PC-9 (cell line): Measurements from ENCODE around the gene HSD17B10. TPM values are rescaled to one million over a fixed set of nuclear protein-coding genes. Genes with fewer than 3 reads are reported as not detected.
"Not testable (repeated sequence)": the region's sequence is repeated elsewhere in the genome, so short reads cannot be mapped to it uniquely, and the experiment has no call there.

ENCODE experiments used
- BruUV-seq: library from RNA; stranded (reverse); fragments of 400-500 nt; replicated peaks from 2 replicates; lab custom pipeline; 2021; lab: Mats Ljungman, UMichigan
- CTCF ChIA-PET: fragments of 300-600 bp; sonication (Branson Sonifier 250); formaldehyde crosslinking; loops from one replicate; lab custom pipeline; 2022; ENCODE audit warnings: antibody characterized with exemption; lab: Charles Lee
- POLR2A ChIA-PET: fragments of 300-600 bp; sonication (Branson Sonifier 250); formaldehyde crosslinking; loops from one replicate; lab custom pipeline; 2022; ENCODE audit warnings: antibody characterized with exemption; ENCODE audit not compliant: unreplicated experiment; lab: Charles Lee
- DNase-seq, 2 experiments: peaks; one replicate each; pipeline versions ENCODE4 v3.0.0 to v3.0.0-alpha.2; 2015 to 2022; ENCODE audit warnings: mixed read lengths in 1 of 2
- H2AFZ ChIP-seq: fragments of 200-600 bp; sonication (generic); 2 replicates; pipeline ENCODE4 v1.8.1; 2017; ENCODE audit warnings: antibody characterized with exemption
- H3F3A ChIP-seq: fragments of 200-600 bp; sonication (generic); 2 replicates; pipeline ENCODE4 v1.8.1; 2017; ENCODE audit warnings: antibody characterized with exemption, mild to moderate bottlenecking, low read depth; ENCODE audit not compliant: insufficient read depth
- H3K27ac ChIP-seq: fragments of 200-600 bp; sonication (generic); 2 replicates; pipeline ENCODE4 v1.6.1; 2016; ENCODE audit warnings: mixed run types
- H3K27me3 ChIP-seq: fragments of 200-600 bp; sonication (generic); 2 replicates; pipeline ENCODE4 v1.6.1; 2016; ENCODE audit warnings: low read depth, mixed run types; ENCODE audit not compliant: insufficient read depth
- H3K36me3 ChIP-seq: fragments of 200-600 bp; sonication (generic); 2 replicates; pipeline ENCODE4 v1.6.1; 2016; ENCODE audit warnings: low read depth, mixed run types
- H3K4me1 ChIP-seq: fragments of 200-600 bp; sonication (generic); replicated peaks from 2 replicates; pipeline ENCODE4 v1.6.1; 2016; ENCODE audit warnings: mixed run types; ENCODE audit not compliant: insufficient read depth
- H3K4me2 ChIP-seq: fragments of 200-600 bp; sonication (generic); 2 replicates; pipeline ENCODE4 v1.6.1; 2017; ENCODE audit warnings: mixed run types
- H3K4me3 ChIP-seq: fragments of 200-600 bp; sonication (generic); 2 replicates; pipeline ENCODE4 v1.6.1; 2016; ENCODE audit warnings: mixed run types
- H3K79me2 ChIP-seq: fragments of 200-600 bp; sonication (generic); 2 replicates; pipeline ENCODE4 v1.6.1; 2017; ENCODE audit warnings: low read depth, mixed run types
- H3K9me2 ChIP-seq: fragments of 200-600 bp; sonication (generic); 2 replicates; pipeline ENCODE4 v1.8.1; 2017; ENCODE audit warnings: mild to moderate bottlenecking; ENCODE audit not compliant: insufficient read depth
- H3K9me3 ChIP-seq: fragments of 200-600 bp; sonication (generic); 2 replicates; pipeline ENCODE4 v1.8.1; 2016; ENCODE audit warnings: low read depth; ENCODE audit not compliant: insufficient read depth
- H4K20me1 ChIP-seq: fragments of 200-600 bp; sonication (generic); 2 replicates; pipeline ENCODE4 v1.8.1; 2017; ENCODE audit not compliant: insufficient read depth
- CTCF ChIP-seq: fragments of 200-600 bp; sonication (generic); conservative IDR thresholded peaks from 2 replicates; pipeline ENCODE4 v1.6.1; 2017; ENCODE audit warnings: mixed run types, antibody characterized with exemption, mild to moderate bottlenecking, moderate library complexity
- EZH2 ChIP-seq: fragments of 200-600 bp; sonication (generic); IDR thresholded peaks from 2 replicates; pipeline ENCODE4 v1.8.0; 2017; ENCODE audit warnings: antibody characterized with exemption, low read depth
- intact Hi-C: fragments of 100-400 bp; cut with micrococcal nuclease; formaldehyde crosslinking; loops from one replicate; pipeline ENCODE4 v1.10.0; 2022; ENCODE audit not compliant: unreplicated experiment
- total RNA-seq: library from RNA; stranded (reverse); gene quantifications from 2 replicates; pipeline ENCODE4 v1.2.3, GENCODE V29; 2021

Gene HSD17B10
- total RNA-seq, 1 experiment from 2014 or later: 234 TPM

DNA sequence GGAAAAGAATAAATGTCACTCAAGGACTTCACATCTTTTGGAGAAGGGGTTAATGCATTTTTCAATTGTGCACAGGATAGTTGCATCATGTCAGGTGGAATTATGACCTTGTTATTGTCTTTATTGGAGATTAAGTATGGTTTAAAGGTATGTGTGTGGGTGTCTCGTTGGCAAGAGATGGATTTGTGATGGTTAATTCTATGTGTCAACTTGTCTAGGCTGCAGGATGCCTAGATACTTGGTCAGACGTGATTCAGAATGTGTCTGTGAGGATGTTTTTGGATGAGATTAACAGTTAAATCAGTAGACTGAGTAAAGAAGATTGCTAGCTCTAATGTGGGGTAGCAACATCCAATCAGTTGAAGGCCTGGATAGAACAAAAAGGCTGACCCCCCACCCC is 42.2 kb upstream of the HSD17B10 start:
- CTCF ChIA-PET: no interaction called here
- no peaks in the 10 kb centered on the region for H3K27me3 ChIP-seq
- POLR2A ChIA-PET: no interaction called here
- H3K9me3 ChIP-seq: no peaks in the 10 kb centered on the region
- no peaks in the 10 kb centered on the region for H3K4me1 ChIP-seq
- H3F3A ChIP-seq: no peaks in the 10 kb centered on the region
- H3K79me2 ChIP-seq: no peaks in the 10 kb centered on the region
- H4K20me1 ChIP-seq: no peaks in the 10 kb centered on the region
- no peak for DNase-seq
- no peak overlapping the region for H3K27ac ChIP-seq
- no TSS peak for BruUV-seq
- intact Hi-C loops: no loop called here
- no peak overlapping the region for H3K4me2 ChIP-seq
- H3K36me3 ChIP-seq: no peaks in the 10 kb centered on the region
- TF ChIP-seq CTCF (no peak), EZH2 (no peak)
- no peaks in the 10 kb centered on the region for H3K9me2 ChIP-seq
- H2AFZ ChIP-seq: no peak overlapping the region
- no peak overlapping the region for H3K4me3 ChIP-seq

DNA sequence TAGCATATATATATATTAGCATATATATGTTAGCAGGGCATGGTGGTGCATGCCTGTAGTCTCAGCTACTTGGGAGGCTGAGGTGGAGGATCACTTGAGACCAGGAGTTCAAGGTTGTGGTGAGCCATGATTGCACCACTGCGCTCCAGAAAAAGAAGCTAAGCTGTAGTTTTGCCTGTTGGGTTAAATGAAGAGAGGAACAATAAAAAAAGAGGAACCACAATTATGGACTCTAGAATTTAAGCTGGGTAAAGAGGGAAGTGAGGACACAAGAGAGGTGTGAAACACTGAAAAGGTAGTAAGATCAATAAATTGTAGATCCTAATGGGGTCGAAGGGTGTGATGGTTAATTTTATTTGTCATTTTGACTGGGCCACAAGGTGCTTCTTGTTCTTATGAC is 40.5 kb upstream of the HSD17B10 start:
- H3K4me3 ChIP-seq: no peak overlapping the region
- CTCF ChIA-PET: no interaction called here
- H3K36me3 ChIP-seq: no peaks in the 10 kb centered on the region
- DNase-seq: no peak
- TF ChIP-seq EZH2 (no peak), CTCF (no peak)
- H4K20me1 ChIP-seq: no peaks in the 10 kb centered on the region
- no peaks in the 10 kb centered on the region for H3K9me3 ChIP-seq
- no peak overlapping the region for H2AFZ ChIP-seq
- no peak overlapping the region for H3K4me2 ChIP-seq
- no peaks in the 10 kb centered on the region for H3K79me2 ChIP-seq
- H3F3A ChIP-seq: no peaks in the 10 kb centered on the region
- POLR2A ChIA-PET: no interaction called here
- no peak overlapping the region for H3K27ac ChIP-seq
- H3K9me2 ChIP-seq: no peaks in the 10 kb centered on the region
- intact Hi-C loops: no loop called here
- no peaks in the 10 kb centered on the region for H3K4me1 ChIP-seq
- no peaks in the 10 kb centered on the region for H3K27me3 ChIP-seq
- BruUV-seq: no TSS peak

DNA sequence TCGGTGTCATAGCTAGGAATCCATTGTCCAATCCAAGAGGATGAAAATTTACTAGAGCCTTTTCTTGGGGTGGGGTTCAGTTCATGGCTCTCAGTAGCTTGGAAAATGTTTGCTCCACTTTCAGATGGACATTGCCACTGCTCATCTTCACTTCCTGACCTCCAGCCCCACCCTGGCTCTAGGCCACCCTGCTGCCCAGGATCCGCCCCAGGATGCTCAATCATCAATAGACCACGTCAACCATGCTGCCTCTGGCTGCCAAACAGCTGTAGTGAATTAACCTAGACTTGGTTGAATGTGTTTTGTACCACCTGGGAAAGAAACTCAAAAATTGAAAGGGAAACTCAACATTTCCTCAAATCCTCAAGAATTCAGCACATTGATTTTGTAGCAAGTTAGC is 37.2 kb upstream of the HSD17B10 start:
- no peak overlapping the region for H3K4me2 ChIP-seq
- no peak overlapping the region for H2AFZ ChIP-seq
- no peak overlapping the region for H3K27ac ChIP-seq
- no peaks in the 10 kb centered on the region for H3F3A ChIP-seq
- H4K20me1 ChIP-seq: no peaks in the 10 kb centered on the region
- no peaks in the 10 kb centered on the region for H3K79me2 ChIP-seq
- no peaks in the 10 kb centered on the region for H3K9me2 ChIP-seq
- no peaks in the 10 kb centered on the region for H3K4me1 ChIP-seq
- intact Hi-C loops: no loop called here
- H3K36me3 ChIP-seq: no peaks in the 10 kb centered on the region
- no peak for DNase-seq
- POLR2A ChIA-PET: no interaction called here
- no peaks in the 10 kb centered on the region for H3K9me3 ChIP-seq
- no TSS peak for BruUV-seq
- CTCF ChIA-PET: no interaction called here
- no peak overlapping the region for H3K4me3 ChIP-seq
- no peak for TF ChIP-seq EZH2
- no peak for TF ChIP-seq CTCF
- no peaks in the 10 kb centered on the region for H3K27me3 ChIP-seq

GRCh38 chrX:53468659-53469058 is 34.5 kb upstream of the HSD17B10 start:
- H3K4me3 ChIP-seq, BruUV-seq, H3K4me2 ChIP-seq, intact Hi-C loops, H3K4me1 ChIP-seq, H3K27ac ChIP-seq, POLR2A ChIA-PET, H2AFZ ChIP-seq, H3F3A ChIP-seq, H3K36me3 ChIP-seq, H3K9me3 ChIP-seq, H3K79me2 ChIP-seq, H3K27me3 ChIP-seq, DNase-seq, H4K20me1 ChIP-seq, H3K9me2 ChIP-seq, CTCF ChIA-PET: not testable (repeated sequence)
